VCaP (cell line): ENCODE measurements around the gene STK36.

Source experiments
- H3K27ac ChIP-seq: fragments of 450-650 bp; 2 replicates; pipeline ENCODE4 v1.5.1; 2017
- CTCF ChIP-seq: fragments of 450-650 bp; conservative IDR thresholded peaks from 2 replicates; pipeline ENCODE4 v1.5.1; 2017; ENCODE audit warnings: mild to moderate bottlenecking, moderate library complexity

STK36 gene

GRCh38 chr2:218710334-218710686 lies 38.4 kb downstream of the STK36 start:
- TF ChIP-seq CTCF, result no peak
- peak overlapping the region; percentile 87 for H3K27ac ChIP-seq

- H3K27ac ChIP-seq, result peak within 1 kb of the TSS; percentile 87
- peak; percentile 93 for TF ChIP-seq CTCF
Measured at GRCh38 chr2:218710687-218711549, 39.0 kb downstream of the STK36 start, which contains the start of gene TTLL4. TTLL4 (plus strand) TSS chr2:218710835; CDS start chr2:218737677, 26,842 bp downstream.

- peak overlapping the region; percentile 87 for H3K27ac ChIP-seq
- TF ChIP-seq CTCF, result no peak
Measured at GRCh38 chr2:218711550-218711929, 39.7 kb downstream of the STK36 start.

GRCh38 chr2:218713922-218714321 lies 42.0 kb downstream of the STK36 start:
- no peak for TF ChIP-seq CTCF
- H3K27ac ChIP-seq, result no peak overlapping the region

- H3K27ac ChIP-seq, result no peak overlapping the region
- TF ChIP-seq CTCF, result no peak
Measured at GRCh38 chr2:218716070-218716469, 44.2 kb downstream of the STK36 start.

GRCh38 chr2:218717262-218717661 lies 45.4 kb downstream of the STK36 start:
- no peak for TF ChIP-seq CTCF
- no peak overlapping the region for H3K27ac ChIP-seq

GRCh38 chr2:218718058-218718457 lies 46.2 kb downstream of the STK36 start:
- no peak overlapping the region for H3K27ac ChIP-seq
- no peak for TF ChIP-seq CTCF
